CD8-positive, alpha-beta memory T cell (primary cell): ENCODE data around the gene PRKG1. TPM values are rescaled to one million over a fixed set of nuclear protein-coding genes. Genes with fewer than 3 reads are reported as not detected.

Source experiments
- CTCF ChIA-PET: fragments of 350-600 bp; sonication (Branson Sonifier 250); formaldehyde crosslinking; loops from one replicate; lab custom pipeline; 2021; ENCODE audit warnings: antibody characterized with exemption; lab: Charles Lee
- POLR2A ChIA-PET: fragments of 350-600 bp; sonication (Branson Sonifier 250); formaldehyde crosslinking; loops from one replicate; lab custom pipeline; 2021; ENCODE audit warnings: antibody characterized with exemption; lab: Charles Lee
- DNase-seq, 5 donors: peaks; one replicate each; pipeline versions ENCODE4 v3.0.0 to v3.0.0-alpha.2; 2020 to 2022; ENCODE audit warnings: mixed read lengths in 1 of 5
- H3K27ac ChIP-seq: one replicate; pipeline ENCODE4 v1.7.0; 2013; ENCODE audit warnings: low read depth, mild to moderate bottlenecking, low read length, moderate library complexity
- H3K27me3 ChIP-seq: 2 replicates; pipeline ENCODE4 v1.7.0; 2013; ENCODE audit warnings: low read length, mild to moderate bottlenecking; ENCODE audit not compliant: insufficient read depth, poor library complexity, severe bottlenecking
- H3K36me3 ChIP-seq: 2 replicates; pipeline ENCODE4 v1.7.0; 2013; ENCODE audit warnings: mild to moderate bottlenecking, low read length, moderate library complexity; ENCODE audit not compliant: insufficient read depth
- H3K4me1 ChIP-seq: 2 replicates; pipeline ENCODE4 v1.7.0; 2013; ENCODE audit warnings: mild to moderate bottlenecking, low read length, moderate library complexity; ENCODE audit not compliant: insufficient read depth
- H3K4me3 ChIP-seq: 2 replicates; pipeline ENCODE4 v1.7.0; 2013; ENCODE audit warnings: mild to moderate bottlenecking, low read length
- H3K9me3 ChIP-seq: 2 replicates; pipeline ENCODE4 v1.7.0; 2013; ENCODE audit warnings: mild to moderate bottlenecking, low read length
- H3K27ac Mint-ChIP-seq, 8 donors: one replicate each; pipeline ENCODE4 v1.8.0; 2020 to 2021; ENCODE audit warnings: mixed read lengths in 8 of 8, mild to moderate bottlenecking in 6 of 8, inconsistent platforms in 3 of 8, moderate library complexity in 3 of 8
- H3K27me3 Mint-ChIP-seq, 2 donors: one replicate each; pipeline ENCODE4 v1.8.0; 2020 to 2021; ENCODE audit warnings: mixed read lengths in 2 of 2, mild to moderate bottlenecking in 1 of 2, moderate library complexity in 1 of 2
- H3K36me3 Mint-ChIP-seq, 3 donors: one replicate each; pipeline ENCODE4 v1.8.0; 2020 to 2021; ENCODE audit warnings: mixed read lengths in 3 of 3, inconsistent platforms in 1 of 3, mild to moderate bottlenecking in 1 of 3
- H3K4me1 Mint-ChIP-seq, 3 donors: one replicate each; pipeline ENCODE4 v1.8.0; 2020 to 2021; ENCODE audit warnings: mixed read lengths in 3 of 3, inconsistent platforms in 1 of 3, mild to moderate bottlenecking in 1 of 3
- H3K4me3 Mint-ChIP-seq, 7 donors: one replicate each; pipeline ENCODE4 v1.8.0; 2020 to 2021; ENCODE audit warnings: mixed read lengths in 7 of 7, mild to moderate bottlenecking in 6 of 7, moderate library complexity in 4 of 7, inconsistent platforms in 2 of 7
- H3K9me3 Mint-ChIP-seq, 5 donors: one replicate each; pipeline ENCODE4 v1.8.0; 2020 to 2022; ENCODE audit warnings: mixed read lengths in 5 of 5, mild to moderate bottlenecking in 3 of 5, moderate library complexity in 2 of 5, inconsistent platforms in 1 of 5
- polyA plus RNA-seq: library from polyadenylated mRNA; unstranded; fragments of 300-500 nt; fragmentation: Illumina TruSeq; gene quantifications from one replicate; pipeline ENCODE4 v1.2.3, GENCODE V29; 2021
- total RNA-seq, 2 experiments: library from RNA; stranded (reverse); gene quantifications; one replicate each; pipeline ENCODE4 v1.2.3, GENCODE V29; 2021

The PRKG1 gene
- total and polyA plus RNA-seq, 3 experiments from 2014 or later, result not detected

DNA sequence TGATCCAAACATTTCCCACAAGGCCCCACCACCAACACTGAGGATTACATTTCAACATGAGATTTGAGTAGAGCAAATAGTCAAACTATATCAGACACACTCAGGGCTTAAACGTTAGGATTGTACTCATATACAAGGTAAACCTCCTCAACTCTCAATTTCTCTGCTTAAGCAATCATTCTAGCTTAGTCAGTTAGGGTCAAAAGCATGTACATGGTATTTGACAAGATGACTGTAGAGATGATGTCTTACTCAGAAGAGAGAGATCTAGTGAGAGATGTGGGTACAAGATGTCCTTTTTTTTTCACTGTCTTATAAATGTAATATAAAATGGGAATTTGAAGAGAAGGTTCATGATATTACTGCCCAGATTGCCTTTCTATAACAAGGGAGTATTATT lies 270.1 kb downstream of the PRKG1 start:
- H3K27ac Mint-ChIP-seq, result no peak overlapping the region
- POLR2A ChIA-PET, result no interaction called here
- peaks cover 2 to 10% (median 6%) of the 10 kb centered on the region in 5 donors for H3K9me3 Mint-ChIP-seq
- H3K27me3 Mint-ChIP-seq, result no peaks in the 10 kb centered on the region
- H3K4me3 ChIP-seq, result no peak overlapping the region
- H3K4me3 Mint-ChIP-seq, result no peak overlapping the region
- DNase-seq, result no peak
- H3K4me1 ChIP-seq, result no peaks in the 10 kb centered on the region
- no peaks in the 10 kb centered on the region for H3K27me3 ChIP-seq
- no peaks in the 10 kb centered on the region for H3K36me3 ChIP-seq
- peaks cover 17 to 29% (median 26%) of the 10 kb centered on the region in 3 donors for H3K4me1 Mint-ChIP-seq
- no peaks in the 10 kb centered on the region for H3K9me3 ChIP-seq
- H3K27ac ChIP-seq, result no peak overlapping the region
- CTCF ChIA-PET, result no interaction called here
- H3K36me3 Mint-ChIP-seq, result no peaks in the 10 kb centered on the region

DNA sequence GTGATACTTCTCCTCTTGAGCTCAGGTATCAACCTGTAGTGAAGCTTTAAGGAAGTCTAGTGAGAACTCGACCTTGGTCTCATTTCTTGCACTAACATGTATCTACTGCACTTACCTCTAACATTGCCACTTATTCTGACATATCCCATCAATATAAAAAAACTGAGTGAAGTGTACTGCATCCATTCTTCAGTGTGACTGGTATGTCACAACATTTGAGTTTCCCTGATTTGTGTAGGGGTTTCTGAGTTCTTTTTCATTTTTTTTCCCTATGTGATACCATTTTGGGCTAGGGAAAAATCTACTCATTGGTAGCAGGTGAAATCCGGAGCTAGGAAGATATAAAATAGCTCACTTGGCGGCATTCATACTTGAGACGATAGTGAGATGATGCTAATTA lies 274.3 kb downstream of the PRKG1 start:
- no peak overlapping the region for H3K27ac Mint-ChIP-seq
- no peak overlapping the region for H3K4me3 Mint-ChIP-seq
- peaks cover 0 to 5% (median 0%) of the 10 kb centered on the region in 3 donors for H3K36me3 Mint-ChIP-seq
- Histone ChIP-seq H3K27me3 (no peaks in the 10 kb centered on the region), H3K4me3 (no peak overlapping the region), H3K4me1 (no peaks in the 10 kb centered on the region), H3K36me3 (no peaks in the 10 kb centered on the region), H3K9me3 (no peaks in the 10 kb centered on the region), H3K27ac (no peak overlapping the region)
- POLR2A ChIA-PET, result no interaction called here
- no peaks in the 10 kb centered on the region for H3K27me3 Mint-ChIP-seq
- no peaks in the 10 kb centered on the region for H3K4me1 Mint-ChIP-seq
- CTCF ChIA-PET, result no interaction called here
- no peak for DNase-seq
- peaks cover 0 to 8% (median 4%) of the 10 kb centered on the region in 5 donors for H3K9me3 Mint-ChIP-seq

DNA sequence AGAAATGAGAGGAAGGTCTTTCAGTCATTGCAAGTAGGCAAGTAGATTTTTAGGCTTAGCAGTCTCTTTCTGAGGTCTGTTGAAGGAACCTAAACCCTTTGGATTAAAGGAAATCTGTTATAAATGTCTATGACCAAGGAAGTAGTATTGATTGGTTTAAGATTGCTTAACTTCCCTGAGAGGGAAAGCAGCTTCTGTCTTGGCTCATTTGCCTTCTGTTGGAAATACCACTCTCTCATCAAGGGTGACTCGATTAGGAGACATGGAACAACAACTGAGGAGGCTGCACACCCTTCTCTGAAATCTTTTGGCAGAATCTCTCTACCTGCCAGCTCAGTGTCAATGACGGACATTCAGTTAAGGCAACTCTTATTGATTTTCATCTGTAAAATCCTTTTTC lies 282.9 kb downstream of the PRKG1 start:
- H3K27ac Mint-ChIP-seq, result no peak overlapping the region
- ChIA-PET POLR2A (no interaction called here), CTCF (interaction anchor here (0.8 kb wide), 1 partner anchor 116 kb away, joined by 3 read pairs; no protein-coding TSS in a partner anchor)
- Histone ChIP-seq H3K36me3 (no peaks in the 10 kb centered on the region), H3K4me1 (no peaks in the 10 kb centered on the region), H3K27me3 (no peaks in the 10 kb centered on the region), H3K27ac (no peak overlapping the region), H3K4me3 (no peak overlapping the region), H3K9me3 (no peaks in the 10 kb centered on the region)
- H3K36me3 Mint-ChIP-seq, result peaks cover 0 to 5% (median 0%) of the 10 kb centered on the region in 3 donors
- no peaks in the 10 kb centered on the region for H3K27me3 Mint-ChIP-seq
- H3K4me1 Mint-ChIP-seq, result no peaks in the 10 kb centered on the region
- H3K9me3 Mint-ChIP-seq, result peaks cover 0 to 5% (median 2%) of the 10 kb centered on the region in 5 donors
- H3K4me3 Mint-ChIP-seq, result no peak overlapping the region
- DNase-seq, result no peak

DNA sequence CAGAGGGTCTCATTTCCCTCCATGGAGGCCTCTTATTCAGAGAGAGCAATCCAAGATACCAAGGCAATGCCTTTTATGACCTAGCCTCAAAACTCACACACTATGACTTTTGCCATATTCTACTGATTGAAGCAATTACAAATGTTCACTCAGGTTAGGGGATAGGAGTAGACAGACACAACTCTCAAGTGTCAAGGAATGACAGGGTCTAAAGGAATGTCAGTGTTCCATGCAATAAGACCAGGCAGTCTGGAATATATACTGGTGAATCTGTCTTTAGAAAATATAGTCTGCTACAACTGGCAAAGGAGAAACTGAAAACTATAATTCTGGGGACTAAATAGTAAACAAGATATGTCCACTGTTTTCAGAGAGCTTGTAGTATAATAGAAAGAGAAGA lies 283.9 kb downstream of the PRKG1 start:
- H3K36me3 ChIP-seq, result no peaks in the 10 kb centered on the region
- ChIA-PET POLR2A (interaction anchor here (0.6 kb wide), 1 partner anchor 229 kb away, joined by 4 read pairs; no protein-coding TSS in a partner anchor), CTCF (no interaction called here)
- Mint-ChIP-seq H3K27me3 (no peaks in the 10 kb centered on the region), H3K4me1 (no peaks in the 10 kb centered on the region), H3K4me3 (no peak overlapping the region), H3K27ac (no peak overlapping the region), H3K36me3 (peaks cover 0 to 2% (median 0%) of the 10 kb centered on the region in 3 donors), H3K9me3 (peaks cover 0 to 3% (median 0%) of the 10 kb centered on the region in 5 donors)
- no peak for DNase-seq
- H3K4me1 ChIP-seq, result no peaks in the 10 kb centered on the region
- no peaks in the 10 kb centered on the region for H3K9me3 ChIP-seq
- H3K27ac ChIP-seq, result no peak overlapping the region
- H3K27me3 ChIP-seq, result no peaks in the 10 kb centered on the region
- no peak overlapping the region for H3K4me3 ChIP-seq

DNA sequence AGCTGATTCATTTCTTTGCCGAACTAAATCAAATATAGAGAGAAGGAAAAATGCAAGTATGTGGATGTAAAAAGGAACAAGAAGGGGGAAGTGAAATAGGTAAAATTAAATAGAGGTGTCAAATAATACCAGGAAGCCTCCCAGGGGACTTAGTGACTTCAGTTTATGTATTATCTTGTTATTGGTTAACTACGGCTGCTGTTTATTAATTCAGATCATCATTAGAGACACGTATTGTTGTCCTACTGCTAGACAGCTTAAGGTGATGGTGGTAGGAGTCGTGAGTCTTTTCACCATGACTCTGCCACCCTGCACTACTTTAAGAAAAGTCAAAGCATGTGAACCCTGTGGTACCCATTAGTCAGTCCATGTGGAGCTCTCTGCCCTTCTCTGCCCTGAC lies 289.1 kb downstream of the PRKG1 start:
- H3K4me1 Mint-ChIP-seq, result no peaks in the 10 kb centered on the region
- no peaks in the 10 kb centered on the region for H3K36me3 Mint-ChIP-seq
- no peaks in the 10 kb centered on the region for H3K9me3 ChIP-seq
- CTCF ChIA-PET, result no interaction called here
- POLR2A ChIA-PET, result no interaction called here
- H3K27ac Mint-ChIP-seq, result no peak overlapping the region
- H3K4me3 ChIP-seq, result no peak overlapping the region
- no peaks in the 10 kb centered on the region for H3K4me1 ChIP-seq
- no peak for DNase-seq
- peaks cover 0 to 2% of the 10 kb centered on the region in 2 donors for H3K27me3 Mint-ChIP-seq
- no peak overlapping the region for H3K4me3 Mint-ChIP-seq
- H3K36me3 ChIP-seq, result no peaks in the 10 kb centered on the region
- no peak overlapping the region for H3K27ac ChIP-seq
- H3K9me3 Mint-ChIP-seq, result no peaks in the 10 kb centered on the region
- no peaks in the 10 kb centered on the region for H3K27me3 ChIP-seq

DNA sequence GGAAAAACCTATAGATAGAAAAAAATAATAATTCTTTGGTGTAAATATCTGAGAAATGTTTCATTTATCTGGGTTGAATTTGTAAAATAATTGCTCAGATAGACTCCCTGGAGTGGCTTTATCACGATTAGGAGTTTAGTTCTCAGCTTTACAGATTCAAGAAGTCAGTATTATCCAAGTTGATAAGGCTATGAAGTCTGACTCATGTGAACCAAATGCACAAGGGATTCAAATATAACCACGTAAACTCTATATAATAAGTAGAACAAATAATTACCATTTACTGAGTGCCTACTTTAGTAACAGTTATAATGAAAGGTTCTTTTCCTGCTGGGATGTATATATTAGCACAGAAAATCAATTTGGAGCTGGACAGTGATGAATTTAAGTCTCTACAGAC lies 290.4 kb downstream of the PRKG1 start:
- Mint-ChIP-seq H3K27me3 (peaks cover 0 to 2% of the 10 kb centered on the region in 2 donors), H3K4me3 (no peak overlapping the region), H3K9me3 (no peaks in the 10 kb centered on the region), H3K4me1 (no peaks in the 10 kb centered on the region), H3K27ac (no peak overlapping the region), H3K36me3 (no peaks in the 10 kb centered on the region)
- no peak for DNase-seq
- Histone ChIP-seq H3K27ac (no peak overlapping the region), H3K4me3 (no peak overlapping the region), H3K9me3 (no peaks in the 10 kb centered on the region), H3K36me3 (no peaks in the 10 kb centered on the region), H3K27me3 (no peaks in the 10 kb centered on the region), H3K4me1 (no peaks in the 10 kb centered on the region)
- CTCF ChIA-PET, result no interaction called here
- POLR2A ChIA-PET, result no interaction called here

DNA sequence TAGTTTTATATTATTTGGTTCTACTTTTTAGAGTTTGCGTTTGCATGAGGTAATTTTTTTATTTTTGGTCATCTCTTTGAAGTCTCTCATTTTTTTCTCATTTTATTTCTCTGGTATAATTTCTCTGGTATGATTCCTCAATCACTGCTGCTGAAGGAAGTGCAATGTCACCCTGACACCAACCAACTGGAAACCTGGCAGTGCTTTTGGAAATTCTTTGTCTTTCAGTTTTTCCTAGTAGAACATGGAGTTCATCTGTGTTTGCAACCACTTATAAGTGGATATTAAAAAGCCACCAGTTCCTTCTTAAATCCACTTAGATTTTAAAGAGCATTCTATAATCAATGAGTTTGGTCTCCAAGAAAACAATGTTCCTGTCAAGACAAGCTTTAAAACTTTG lies 291.8 kb downstream of the PRKG1 start:
- ChIA-PET CTCF (no interaction called here), POLR2A (no interaction called here)
- no peaks in the 10 kb centered on the region for H3K4me1 ChIP-seq
- Mint-ChIP-seq H3K27me3 (peaks cover 0 to 3% of the 10 kb centered on the region in 2 donors), H3K36me3 (no peaks in the 10 kb centered on the region), H3K9me3 (no peaks in the 10 kb centered on the region), H3K4me1 (no peaks in the 10 kb centered on the region), H3K4me3 (no peak overlapping the region), H3K27ac (no peak overlapping the region)
- no peaks in the 10 kb centered on the region for H3K36me3 ChIP-seq
- no peak overlapping the region for H3K4me3 ChIP-seq
- no peak for DNase-seq
- no peaks in the 10 kb centered on the region for H3K9me3 ChIP-seq
- no peaks in the 10 kb centered on the region for H3K27me3 ChIP-seq
- H3K27ac ChIP-seq, result no peak overlapping the region

DNA sequence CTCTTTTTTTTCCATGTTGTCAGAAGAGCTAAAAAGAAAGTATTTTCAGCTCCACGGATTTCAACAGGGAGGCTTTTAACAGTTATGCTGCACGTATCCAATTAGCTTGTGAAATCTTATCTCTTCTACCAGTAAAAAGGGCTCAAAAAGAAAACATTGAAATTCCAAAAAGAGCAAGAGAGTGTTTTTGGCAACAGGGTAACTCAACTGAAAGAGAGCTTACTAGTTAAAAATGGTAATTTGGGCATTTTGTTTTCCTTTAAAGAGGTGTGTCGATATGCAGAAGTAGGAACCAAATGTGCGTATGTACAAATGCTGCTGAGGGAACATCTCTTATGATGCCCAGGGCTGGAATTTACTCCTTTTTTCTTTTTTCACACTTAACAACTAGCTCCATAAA lies 292.8 kb downstream of the PRKG1 start:
- Histone ChIP-seq H3K36me3 (no peaks in the 10 kb centered on the region), H3K9me3 (no peaks in the 10 kb centered on the region), H3K4me3 (no peak overlapping the region), H3K27ac (no peak overlapping the region), H3K27me3 (no peaks in the 10 kb centered on the region), H3K4me1 (no peaks in the 10 kb centered on the region)
- no peak for DNase-seq
- no peak overlapping the region for H3K4me3 Mint-ChIP-seq
- peaks cover 0 to 3% of the 10 kb centered on the region in 2 donors for H3K27me3 Mint-ChIP-seq
- H3K9me3 Mint-ChIP-seq, result no peaks in the 10 kb centered on the region
- CTCF ChIA-PET, result no interaction called here
- no peaks in the 10 kb centered on the region for H3K4me1 Mint-ChIP-seq
- no peak overlapping the region for H3K27ac Mint-ChIP-seq
- H3K36me3 Mint-ChIP-seq, result no peaks in the 10 kb centered on the region
- POLR2A ChIA-PET, result no interaction called here

DNA sequence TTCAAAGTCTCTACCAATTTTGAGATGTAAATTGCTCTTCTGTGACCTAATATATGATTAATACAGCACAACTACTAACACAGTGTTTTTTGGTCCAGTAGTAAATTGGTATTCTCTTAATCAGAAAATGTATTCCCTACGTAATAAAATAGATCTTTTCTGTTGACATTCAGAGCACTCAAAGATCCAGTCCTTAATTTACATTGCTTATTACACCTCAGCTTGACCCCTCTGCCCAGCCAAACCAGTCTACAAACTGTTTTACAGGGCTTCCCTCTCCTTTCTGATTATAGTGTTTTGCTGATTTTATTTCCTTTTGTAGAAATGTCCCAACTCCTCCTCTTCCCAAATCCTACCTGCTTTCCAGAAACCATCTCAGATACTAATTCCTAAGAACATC lies 293.4 kb downstream of the PRKG1 start:
- H3K36me3 ChIP-seq, result no peaks in the 10 kb centered on the region
- DNase-seq, result no peak
- H3K4me1 ChIP-seq, result no peaks in the 10 kb centered on the region
- no peaks in the 10 kb centered on the region for H3K9me3 ChIP-seq
- Mint-ChIP-seq H3K9me3 (no peaks in the 10 kb centered on the region), H3K27me3 (peaks cover 0 to 3% of the 10 kb centered on the region in 2 donors), H3K36me3 (no peaks in the 10 kb centered on the region), H3K4me1 (no peaks in the 10 kb centered on the region), H3K27ac (no peak overlapping the region), H3K4me3 (no peak overlapping the region)
- POLR2A ChIA-PET, result no interaction called here
- CTCF ChIA-PET, result no interaction called here
- no peak overlapping the region for H3K4me3 ChIP-seq
- H3K27ac ChIP-seq, result no peak overlapping the region
- no peaks in the 10 kb centered on the region for H3K27me3 ChIP-seq
